ENCODE data around the gene GRB14.

DNA sequence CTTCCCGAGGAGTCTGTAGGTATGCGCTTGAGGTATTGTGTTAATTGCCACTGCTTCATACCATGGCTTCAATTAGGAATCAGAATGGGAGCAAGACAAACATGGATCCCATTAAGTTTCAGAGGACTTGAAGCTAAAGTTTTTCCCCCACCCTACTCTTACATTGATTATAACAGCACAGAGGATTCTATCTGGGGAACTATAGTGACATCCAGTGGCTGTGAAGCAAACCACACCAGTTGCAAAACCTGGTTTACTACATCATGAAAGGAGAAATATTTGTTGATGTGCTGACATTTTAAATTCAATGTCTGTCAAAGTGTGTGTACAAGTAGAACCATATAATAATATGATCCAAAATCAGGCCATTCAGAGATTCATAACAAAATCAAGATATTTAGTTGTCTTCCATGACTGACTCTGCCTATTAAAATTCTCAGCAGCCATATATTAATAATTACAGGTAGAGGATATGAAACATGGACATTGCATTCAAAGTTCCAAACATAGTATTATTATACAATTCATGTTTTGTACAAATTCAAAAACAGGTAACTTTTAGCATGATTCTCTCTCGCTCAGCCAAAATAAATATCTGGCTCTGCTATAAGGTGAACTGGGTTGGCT lies 82.9 kb downstream of the GRB14 start:
- peak; percentile 73 for TF ChIP-seq RAD21 (IDR thresholded peaks at IDR 0.05; ENCODE audit: low read depth)
- TF ChIP-seq, protein P1, sequence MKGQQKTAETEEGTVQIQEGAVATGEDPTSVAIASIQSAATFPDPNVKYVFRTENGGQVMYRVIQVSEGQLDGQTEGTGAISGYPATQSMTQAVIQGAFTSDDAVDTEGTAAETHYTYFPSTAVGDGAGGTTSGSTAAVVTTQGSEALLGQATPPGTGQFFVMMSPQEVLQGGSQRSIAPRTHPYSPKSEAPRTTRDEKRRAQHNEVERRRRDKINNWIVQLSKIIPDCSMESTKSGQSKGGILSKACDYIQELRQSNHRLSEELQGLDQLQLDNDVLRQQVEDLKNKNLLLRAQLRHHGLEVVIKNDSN (IDR thresholded peaks at IDR 0.05): no peak
- TF ChIP-seq NFIC (IDR thresholded peaks at IDR 0.05): no peak
- TF ChIP-seq, protein P2, sequence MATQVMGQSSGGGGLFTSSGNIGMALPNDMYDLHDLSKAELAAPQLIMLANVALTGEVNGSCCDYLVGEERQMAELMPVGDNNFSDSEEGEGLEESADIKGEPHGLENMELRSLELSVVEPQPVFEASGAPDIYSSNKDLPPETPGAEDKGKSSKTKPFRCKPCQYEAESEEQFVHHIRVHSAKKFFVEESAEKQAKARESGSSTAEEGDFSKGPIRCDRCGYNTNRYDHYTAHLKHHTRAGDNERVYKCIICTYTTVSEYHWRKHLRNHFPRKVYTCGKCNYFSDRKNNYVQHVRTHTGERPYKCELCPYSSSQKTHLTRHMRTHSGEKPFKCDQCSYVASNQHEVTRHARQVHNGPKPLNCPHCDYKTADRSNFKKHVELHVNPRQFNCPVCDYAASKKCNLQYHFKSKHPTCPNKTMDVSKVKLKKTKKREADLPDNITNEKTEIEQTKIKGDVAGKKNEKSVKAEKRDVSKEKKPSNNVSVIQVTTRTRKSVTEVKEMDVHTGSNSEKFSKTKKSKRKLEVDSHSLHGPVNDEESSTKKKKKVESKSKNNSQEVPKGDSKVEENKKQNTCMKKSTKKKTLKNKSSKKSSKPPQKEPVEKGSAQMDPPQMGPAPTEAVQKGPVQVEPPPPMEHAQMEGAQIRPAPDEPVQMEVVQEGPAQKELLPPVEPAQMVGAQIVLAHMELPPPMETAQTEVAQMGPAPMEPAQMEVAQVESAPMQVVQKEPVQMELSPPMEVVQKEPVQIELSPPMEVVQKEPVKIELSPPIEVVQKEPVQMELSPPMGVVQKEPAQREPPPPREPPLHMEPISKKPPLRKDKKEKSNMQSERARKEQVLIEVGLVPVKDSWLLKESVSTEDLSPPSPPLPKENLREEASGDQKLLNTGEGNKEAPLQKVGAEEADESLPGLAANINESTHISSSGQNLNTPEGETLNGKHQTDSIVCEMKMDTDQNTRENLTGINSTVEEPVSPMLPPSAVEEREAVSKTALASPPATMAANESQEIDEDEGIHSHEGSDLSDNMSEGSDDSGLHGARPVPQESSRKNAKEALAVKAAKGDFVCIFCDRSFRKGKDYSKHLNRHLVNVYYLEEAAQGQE (IDR thresholded peaks at IDR 0.05; ENCODE audit: low read depth): no peak
- no peak for TF ChIP-seq EP300 (IDR thresholded peaks at IDR 0.05; ENCODE audit: borderline replicate concordance)
- TF ChIP-seq YY1 (IDR thresholded peaks at IDR 0.05; ENCODE audit: low read depth): no peak
- no peak for TF ChIP-seq TEAD4 (IDR thresholded peaks at IDR 0.05)
- no peak for TF ChIP-seq CEBPB (IDR thresholded peaks at IDR 0.05)
- no peak for TF ChIP-seq ZBTB7A (IDR thresholded peaks at IDR 0.05; ENCODE audit: low read depth)
- no peak for TF ChIP-seq TAF1 (IDR thresholded peaks at IDR 0.05; ENCODE audit: low read depth)
- no peak for TF ChIP-seq CREB1 (IDR thresholded peaks at IDR 0.05; ENCODE audit: low read depth)
